ENCODE data around the gene EGFL7. TPM values are rescaled to one million over a fixed set of nuclear protein-coding genes. Genes with fewer than 3 reads are reported as not detected.

EGFL7 gene
- polyA plus RNA-seq, 1 donor, result 38.8 TPM

- no peak for DNase-seq
These were observed 9.1 kb downstream of the EGFL7 start for GRCh38 chr9:136671646-136672430.

GRCh38 chr9:136672431-136673087, 9.8 kb downstream of the EGFL7 start:
- no peak for DNase-seq

DNA sequence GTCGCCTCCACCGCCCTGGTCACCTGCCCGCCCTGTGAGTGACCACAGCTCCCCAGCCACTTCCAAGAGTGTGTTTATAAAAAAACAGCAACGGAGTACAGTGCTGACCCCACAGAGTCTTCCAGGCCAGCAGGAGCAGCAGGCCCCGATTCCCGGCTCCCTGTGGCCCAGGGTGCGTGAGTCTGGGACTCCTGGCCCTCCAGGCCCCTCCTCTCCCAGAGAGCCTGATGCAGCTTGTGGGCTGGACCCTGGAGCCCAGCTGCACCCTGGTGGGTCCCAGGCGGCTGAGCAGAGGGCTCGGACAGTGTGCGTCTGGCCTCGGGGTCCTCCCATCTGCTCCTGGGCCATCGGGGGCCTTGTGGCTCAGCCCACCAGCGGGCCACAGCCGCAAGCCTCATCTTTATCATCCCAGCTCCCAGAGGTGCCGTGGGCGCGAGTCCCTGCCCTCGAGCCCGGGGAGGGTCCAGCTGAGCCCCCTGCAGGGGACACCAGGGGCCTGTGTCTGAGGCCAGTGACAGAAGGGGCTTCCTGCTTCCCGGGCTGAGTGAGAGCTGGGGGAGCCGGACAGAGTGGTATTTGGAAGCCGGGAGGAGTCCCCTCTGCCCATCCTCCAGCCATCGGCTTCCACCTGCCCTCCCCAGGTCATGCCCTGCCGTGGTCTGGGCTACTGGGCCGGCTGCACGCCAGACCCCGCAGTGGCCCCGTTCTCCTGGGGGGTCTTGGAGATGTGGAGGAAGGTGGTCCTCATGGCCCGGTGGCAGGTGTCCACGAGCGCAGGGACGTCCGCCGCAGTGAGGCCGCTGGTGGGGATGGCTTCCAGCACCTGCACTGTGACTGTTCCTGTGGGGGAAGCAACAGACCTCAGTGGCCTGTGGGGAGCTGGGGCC, 10.6 kb downstream of the EGFL7 start:
- DNase-seq, result no peak

DNA sequence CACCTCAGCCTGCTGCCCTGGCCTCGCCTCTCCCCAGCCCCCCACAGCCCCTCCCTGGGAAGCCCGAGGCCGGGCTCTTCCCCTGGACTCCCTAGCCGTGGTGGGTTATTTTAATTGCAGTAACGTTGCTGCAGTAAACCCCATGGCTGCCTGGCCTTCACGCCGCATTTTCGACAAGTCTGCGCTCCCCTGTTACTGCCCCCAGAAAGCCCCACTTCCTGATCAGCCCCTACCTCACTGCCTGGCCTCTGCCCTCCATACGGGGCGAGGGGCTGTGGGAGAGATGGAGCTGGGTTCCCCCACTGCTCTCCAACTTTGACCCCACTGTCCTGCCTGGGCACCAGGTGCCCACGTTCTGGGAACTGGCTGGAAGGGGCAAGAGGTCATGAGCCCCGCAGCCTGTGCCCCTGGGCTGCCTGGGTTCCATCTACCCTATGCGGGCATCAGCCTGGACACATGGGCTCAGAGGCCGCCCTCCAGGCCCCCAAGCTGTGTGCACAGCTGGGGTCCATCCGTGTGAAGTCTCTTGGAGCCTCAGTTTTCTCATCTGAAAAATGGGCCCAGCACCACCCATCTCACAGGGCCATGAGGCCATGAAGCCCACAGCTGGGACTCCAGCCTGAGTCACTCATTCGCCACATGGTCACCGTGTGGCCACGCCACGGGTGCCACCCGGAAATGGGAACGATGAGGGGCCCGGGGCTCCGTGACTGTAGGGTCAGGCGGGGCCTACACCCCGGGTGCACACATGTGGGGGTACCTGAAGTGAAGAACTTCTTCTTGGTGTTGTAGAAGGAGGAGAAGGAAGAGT, 11.5 kb downstream of the EGFL7 start:
- DNase-seq, result no peak

- DNase-seq, result no peak
These were observed 12.2 kb downstream of the EGFL7 start for GRCh38 chr9:136674786-136675349.

DNA sequence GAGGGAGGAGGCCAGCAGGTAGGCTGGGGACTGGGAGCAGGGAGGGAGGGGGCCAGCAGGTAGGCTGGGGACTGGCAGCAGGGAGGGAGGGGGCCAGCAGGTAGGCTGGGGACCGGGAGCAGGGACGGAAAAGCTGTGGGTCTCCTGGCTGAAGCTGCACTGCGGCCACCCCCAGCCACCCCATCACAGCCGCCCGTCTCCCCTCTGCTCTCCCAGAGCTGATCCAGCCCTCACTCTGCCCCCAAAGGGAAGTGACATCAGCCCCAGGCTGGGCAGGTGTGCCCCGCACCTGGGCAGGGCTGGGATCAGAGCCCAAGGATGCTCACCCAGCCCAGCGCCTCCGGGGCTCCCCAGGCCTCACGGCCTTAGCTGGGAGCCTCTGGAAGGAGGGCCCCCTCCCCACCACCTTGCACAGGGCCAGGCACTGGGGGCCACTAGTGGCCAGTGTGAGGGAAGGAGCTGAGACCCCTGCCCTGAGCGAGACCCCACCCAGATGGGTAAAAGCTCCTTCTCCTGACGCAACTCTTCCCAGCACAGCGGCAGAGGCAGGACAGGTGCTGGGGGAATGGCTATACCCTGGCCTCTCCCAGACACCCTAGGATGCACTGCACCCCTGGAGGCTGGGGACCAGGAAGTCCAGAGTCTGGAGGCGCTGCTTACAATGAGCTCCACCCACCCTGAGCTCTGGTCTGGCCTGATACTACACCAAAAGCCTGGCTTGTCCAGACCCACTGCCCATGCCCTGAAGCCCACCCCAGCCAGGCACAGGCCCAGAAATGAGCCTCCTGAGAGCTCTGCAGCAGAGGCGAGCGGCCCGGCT, 13.0 kb downstream of the EGFL7 start:
- no peak for DNase-seq

DNA sequence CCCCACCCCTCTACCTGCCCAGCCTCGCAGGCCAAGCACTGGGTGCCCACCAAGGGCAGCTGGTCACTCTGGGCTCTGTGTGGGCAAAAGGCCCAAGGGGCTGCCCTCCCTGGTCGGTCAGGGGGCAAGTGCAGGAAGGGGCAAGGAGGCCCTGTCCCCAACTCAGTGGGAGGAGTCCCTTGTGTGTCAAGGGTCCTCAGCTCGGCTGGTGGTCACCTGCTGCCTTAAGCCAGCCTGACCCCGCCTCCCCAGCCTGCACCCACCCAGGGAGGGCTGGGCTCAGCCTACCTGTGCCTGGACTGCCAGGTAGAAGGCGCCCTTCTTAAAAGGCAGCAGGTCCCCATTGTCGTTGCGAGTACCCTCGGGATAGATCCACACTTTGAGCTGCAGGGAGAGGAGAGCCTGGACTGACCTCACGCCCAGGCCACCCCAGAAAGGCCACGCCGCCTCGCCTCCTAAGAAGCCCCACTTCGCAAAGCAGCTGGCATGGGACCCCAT, 13.6 kb downstream of the EGFL7 start:
- no peak for DNase-seq

DNA sequence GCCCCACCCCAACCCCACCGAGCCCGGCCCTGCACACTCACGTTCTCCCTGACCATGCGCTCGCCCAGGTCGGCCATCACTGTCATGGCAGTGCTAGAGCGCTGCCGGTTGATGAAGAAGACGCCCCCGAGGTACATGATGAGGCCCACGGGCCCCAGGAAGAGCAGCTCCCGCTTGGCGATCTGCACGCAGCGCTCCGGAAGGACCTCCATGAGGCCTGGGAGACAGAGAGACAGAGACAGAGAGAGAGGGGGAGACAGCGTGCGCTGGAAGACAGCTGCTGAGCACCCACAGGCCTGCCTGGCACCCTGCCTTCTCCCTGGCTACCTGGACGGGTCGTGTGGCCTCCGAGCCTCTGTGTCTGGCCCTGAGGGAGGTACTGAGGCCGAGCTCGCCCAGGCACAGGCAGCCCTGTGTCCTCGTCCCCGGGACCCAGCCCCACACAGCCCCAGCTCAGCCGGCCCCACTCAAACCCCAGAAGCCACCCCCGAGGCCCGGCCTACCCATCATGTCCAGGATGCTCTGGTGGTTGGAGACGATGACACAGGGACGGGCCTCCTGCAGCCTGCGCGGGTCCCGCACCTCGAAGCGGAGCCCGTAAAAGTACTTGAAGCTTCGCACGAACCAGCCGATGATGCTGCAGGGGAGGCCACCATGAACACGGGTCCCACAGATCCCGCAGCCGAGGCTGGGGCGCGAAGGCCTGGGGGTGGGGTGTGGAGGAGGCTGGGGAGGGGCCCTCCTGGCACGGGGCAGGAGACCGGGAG, 14.4 kb downstream of the EGFL7 start:
- no peak for DNase-seq

- no peak for DNase-seq
These were observed 15.3 kb downstream of the EGFL7 start for GRCh38 chr9:136678034-136678433.

- DNase-seq, result no peak
These were observed 15.9 kb downstream of the EGFL7 start for GRCh38 chr9:136678624-136679023.

GRCh38 chr9:136679431-136679941, 16.8 kb downstream of the EGFL7 start:
- no peak for DNase-seq

DNA sequence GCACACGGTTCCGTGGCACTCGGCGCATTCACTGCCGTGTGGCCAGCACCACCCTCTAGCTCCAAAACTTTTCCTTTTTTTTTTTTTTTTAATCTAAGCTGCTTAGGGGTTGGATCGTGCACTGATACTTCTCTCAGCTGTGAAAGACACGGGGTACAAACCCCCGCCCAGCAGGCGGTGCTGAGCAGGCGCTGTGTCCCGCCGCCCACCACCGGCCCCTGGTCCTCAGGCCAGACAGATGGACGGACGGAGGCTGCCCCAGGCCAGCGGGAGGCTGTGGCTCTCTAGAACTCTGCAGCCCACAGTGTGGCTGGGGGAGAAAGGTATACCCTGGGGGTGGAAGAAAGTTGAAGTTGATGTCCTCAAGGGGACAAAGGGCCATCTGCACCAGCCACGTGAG, 18.3 kb downstream of the EGFL7 start:
- DNase-seq, result no peak

GRCh38 chr9:136681945-136682699, 19.4 kb downstream of the EGFL7 start:
- DNase-seq, result no peak

GRCh38 chr9:136682710-136683109, 20.0 kb downstream of the EGFL7 start:
- DNase-seq, result no peak

DNA sequence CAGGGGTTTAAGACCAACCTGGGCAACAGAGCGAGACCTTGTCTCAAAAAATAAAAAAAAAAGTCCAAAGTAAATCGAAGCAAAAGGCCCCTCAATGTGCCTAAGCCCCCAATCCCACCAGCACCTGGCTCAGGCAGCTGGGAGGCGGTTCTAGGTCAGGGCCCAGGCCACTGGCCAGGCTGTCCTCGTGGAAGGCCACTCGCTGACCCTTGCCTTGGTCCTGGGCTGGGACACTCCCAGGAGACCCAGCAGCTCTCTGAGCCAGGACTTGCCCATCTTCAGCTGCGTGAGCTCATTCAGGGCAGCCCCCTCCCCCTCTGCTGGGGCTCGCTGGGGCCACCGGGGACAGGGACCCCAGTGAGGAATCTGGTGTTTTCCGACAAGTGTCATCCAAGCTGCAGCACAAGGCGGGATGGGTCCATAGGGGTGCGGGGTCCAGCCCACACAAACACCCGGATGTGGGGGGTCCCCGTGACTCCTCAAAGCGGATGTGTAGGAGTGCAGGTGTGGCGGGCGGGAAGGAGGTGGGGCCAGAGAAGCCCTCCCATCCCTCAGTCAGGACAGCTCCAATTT, 20.5 kb downstream of the EGFL7 start:
- no peak for DNase-seq

GRCh38 chr9:136683755-136684154, 21.0 kb downstream of the EGFL7 start:
- DNase-seq, result no peak

- DNase-seq, result no peak
These were observed 21.6 kb downstream of the EGFL7 start for GRCh38 chr9:136684339-136684738.

DNA sequence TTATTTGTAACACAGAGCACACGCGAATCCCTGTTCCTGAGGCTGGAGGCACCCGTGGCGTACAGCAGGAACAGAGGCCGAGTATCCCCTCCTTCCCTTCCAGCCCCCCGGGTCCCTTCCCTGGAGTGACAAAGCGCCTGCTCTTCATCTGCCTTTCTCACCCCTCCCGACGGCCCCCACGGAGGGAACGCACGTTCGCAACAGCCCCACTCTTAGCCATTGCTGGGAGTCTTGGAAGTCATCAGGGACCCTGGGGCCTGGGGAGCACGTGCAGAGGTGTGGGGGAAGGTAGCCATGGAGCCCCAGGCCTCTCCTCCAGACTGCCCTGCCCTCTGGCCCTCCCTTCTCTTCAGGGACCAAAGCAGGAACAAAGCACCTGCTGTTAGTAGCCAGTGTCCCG, 22.1 kb downstream of the EGFL7 start:
- no peak for DNase-seq

Data from left kidney (tissue), 2 donors.